HG02884 (cell line): ENCODE data around the gene FERMT2.
"Not testable (repeated sequence)": the region's sequence is repeated elsewhere in the genome, so short reads cannot be mapped to it uniquely, and the experiment has no call there.

Experiments used
- ATAC-seq: cut with Tn5 transposase; IDR thresholded peaks from one replicate; pipeline ENCODE4 v1.9.1; 2021; ENCODE audit warnings: mild to moderate bottlenecking, moderate library complexity; ENCODE audit not compliant: unreplicated experiment

Gene FERMT2

DNA sequence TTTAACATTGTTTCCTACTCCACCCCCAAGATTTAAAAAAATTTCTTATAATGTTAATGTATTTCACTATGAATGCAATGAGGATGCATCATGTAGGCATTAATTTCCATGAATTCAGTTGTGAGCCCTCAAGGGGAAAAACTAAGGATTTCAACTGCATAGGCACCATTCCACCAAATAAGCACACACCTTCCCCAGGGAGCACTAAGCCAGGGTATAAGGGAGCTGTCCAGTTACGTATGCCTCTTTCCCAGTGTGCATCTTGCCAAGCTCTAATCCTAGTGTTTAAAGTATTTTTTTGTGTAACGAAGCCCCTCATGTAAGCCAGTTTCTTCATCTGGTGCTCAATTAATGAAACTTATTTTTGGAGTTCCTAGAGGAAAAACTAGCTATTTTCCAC, 6.6 kb downstream of the FERMT2 start:
- ATAC-seq = no peak

GRCh38 chr14:52939427-52939826, 11.4 kb downstream of the FERMT2 start:
- no peak for ATAC-seq

DNA sequence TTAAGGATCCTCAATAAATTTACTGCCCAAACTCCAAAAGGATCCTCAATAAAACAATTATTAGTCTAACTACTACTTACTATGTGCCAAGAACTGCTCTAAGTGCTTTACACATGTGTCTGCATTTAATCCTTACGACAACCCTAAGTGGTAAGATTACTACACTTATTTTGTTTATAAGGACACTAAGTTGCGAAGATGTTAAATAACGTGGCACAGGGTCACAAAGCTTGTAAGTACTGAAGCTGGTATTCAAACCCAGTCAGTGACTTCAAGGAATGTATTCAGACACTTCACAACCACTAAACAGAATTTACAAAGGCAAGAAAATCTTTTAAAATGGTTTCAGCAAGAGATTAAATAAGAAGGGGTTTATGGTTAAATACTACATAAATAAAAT, 13.0 kb downstream of the FERMT2 start:
- no peak for ATAC-seq

- no peak for ATAC-seq
Measured at GRCh38 chr14:52937306-52937705, 13.5 kb downstream of the FERMT2 start.

DNA sequence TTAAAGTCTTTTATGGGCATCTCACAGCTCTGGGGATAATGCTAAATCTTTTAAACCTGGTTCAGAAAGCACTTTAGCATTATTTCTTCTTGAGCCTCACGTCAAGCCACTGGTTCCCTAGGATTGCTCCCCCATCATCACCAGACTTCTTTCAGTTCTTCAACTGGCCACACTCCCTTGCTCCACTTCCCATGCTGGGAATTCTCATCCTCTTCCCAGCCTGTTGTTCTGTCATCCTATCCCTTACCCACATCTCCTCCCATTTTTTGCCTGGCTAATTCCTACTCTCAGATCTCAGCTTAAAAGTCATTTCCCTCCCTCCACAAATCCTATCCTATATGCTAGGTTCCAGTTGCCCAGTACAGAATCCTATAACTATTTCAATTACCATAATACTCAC, 14.4 kb downstream of the FERMT2 start:
- ATAC-seq = no peak

- ATAC-seq = no peak
Measured at GRCh38 chr14:52935833-52936232, 15.0 kb downstream of the FERMT2 start.

GRCh38 chr14:52934762-52935161, 16.1 kb downstream of the FERMT2 start:
- ATAC-seq = no peak

DNA sequence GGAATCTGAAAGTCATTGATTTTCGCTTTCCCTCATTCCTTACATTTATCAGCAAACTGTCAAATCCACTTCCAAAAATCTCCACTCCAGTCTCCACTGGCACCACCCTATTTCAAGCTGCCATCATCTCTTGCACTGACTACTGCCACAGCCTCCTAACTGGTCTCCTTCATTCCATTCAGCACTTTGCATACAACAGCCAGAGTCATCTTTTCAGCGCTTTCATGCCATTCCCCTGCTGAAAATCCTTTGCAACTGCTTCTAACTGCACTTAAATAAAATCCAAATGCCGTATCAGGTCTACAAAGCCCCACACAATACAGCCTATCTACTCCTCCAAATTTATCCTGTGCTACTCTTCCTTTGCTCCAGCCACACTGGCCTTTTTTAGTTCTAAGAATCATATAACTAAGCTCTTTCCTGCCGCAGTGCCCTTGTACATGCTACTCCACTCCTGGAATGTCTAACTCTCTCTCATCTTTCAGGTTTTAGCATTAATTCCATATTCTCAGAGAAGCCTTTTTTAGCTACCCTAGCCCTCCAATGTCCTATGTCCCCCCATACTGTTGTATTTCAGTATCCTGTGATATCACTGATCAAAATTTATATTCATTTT, 21.6 kb downstream of the FERMT2 start:
- no peak for ATAC-seq

DNA sequence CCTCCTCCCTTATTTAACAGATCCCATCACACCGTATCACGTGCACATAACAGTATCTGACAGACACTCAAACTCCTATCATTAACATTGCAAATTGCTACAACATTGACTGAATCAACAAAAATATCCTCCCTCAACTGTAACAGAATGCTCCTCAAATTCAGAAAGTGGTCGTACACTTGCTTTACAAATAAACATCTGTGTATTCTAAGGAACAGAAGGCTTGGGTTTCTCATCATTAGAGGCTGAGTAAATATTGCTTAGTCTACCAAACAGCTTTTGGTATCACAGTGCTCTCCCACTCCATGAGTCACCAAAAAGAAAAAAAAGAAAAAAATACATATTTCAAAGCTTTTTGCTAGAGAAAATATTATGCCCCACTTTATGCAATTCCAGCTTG, 23.9 kb downstream of the FERMT2 start:
- ATAC-seq = no peak

GRCh38 chr14:52923902-52924575, 26.8 kb downstream of the FERMT2 start:
- ATAC-seq = no peak

- ATAC-seq = no peak
Measured at GRCh38 chr14:52922656-52923055, 28.2 kb downstream of the FERMT2 start.

GRCh38 chr14:52922059-52922458, 28.8 kb downstream of the FERMT2 start:
- ATAC-seq = no peak

- ATAC-seq = not testable (repeated sequence)
Measured at GRCh38 chr14:52920411-52920810, 30.4 kb downstream of the FERMT2 start.

GRCh38 chr14:52919971-52920370, 30.9 kb downstream of the FERMT2 start:
- ATAC-seq = no peak

GRCh38 chr14:52918486-52918885, 32.4 kb downstream of the FERMT2 start:
- peak; percentile 98 for ATAC-seq

DNA sequence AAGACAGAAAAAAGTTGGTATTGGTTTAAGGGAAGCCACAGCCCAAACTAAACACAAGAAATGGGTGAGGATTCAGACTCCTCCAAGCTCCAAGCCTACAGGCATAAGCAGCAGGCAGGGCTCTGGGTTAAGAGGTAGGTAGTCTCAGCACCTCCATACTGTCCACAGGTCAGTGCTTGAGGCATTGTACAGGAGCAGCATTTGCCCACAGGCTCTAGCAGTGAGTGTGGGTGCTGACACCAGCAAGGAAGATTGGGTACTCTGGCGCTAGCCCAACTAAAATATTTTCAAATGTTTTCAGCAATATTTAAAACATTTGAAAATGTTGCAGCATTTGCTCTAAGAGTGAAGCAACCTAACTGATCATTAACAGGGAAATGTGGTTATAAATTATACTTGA, 33.1 kb downstream of the FERMT2 start:
- ATAC-seq = no peak

- ATAC-seq = no peak
Measured at GRCh38 chr14:52914295-52914694, 36.6 kb downstream of the FERMT2 start.

DNA sequence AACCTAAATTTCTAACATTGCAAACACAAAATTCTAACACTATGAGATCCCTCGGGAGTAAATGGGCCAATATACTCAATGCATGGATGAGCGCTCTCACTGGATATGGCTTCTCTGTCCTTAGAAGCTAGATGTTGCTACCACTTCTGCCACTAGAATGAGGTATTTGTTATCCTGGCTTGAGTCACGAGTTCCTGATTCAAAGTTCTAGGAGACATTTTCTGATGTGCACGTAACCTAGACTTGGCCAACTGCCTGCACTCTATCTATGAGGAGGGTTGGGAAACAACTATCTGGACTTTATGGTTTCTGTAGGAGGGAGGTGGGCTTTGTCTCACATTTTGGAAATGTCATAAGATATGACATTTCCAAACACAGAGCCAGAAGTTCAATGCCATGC, 37.6 kb downstream of the FERMT2 start:
- ATAC-seq = no peak

- no peak for ATAC-seq
Measured at GRCh38 chr14:52911904-52912303, 38.9 kb downstream of the FERMT2 start.

DNA sequence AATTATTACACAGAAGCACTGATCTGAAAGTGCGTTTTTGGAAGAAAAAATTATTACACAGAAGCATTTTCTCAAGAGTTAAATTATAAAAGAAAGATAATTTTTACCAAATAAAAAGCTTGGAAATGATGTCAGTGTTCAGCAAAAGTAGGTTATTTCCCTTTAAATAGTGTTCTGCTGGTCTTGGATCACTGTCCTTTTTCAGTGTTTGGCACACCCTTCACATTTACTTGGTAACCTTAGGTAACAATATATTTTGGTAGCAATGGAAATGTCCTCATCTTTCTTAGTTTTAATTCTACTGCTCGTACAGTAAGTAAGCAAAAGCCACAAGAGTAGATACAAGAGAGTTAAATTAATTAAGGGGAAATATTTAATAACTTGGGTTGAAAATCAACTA, 40.3 kb downstream of the FERMT2 start:
- ATAC-seq = no peak

GRCh38 chr14:52907949-52908348, 42.9 kb downstream of the FERMT2 start:
- no peak for ATAC-seq

DNA sequence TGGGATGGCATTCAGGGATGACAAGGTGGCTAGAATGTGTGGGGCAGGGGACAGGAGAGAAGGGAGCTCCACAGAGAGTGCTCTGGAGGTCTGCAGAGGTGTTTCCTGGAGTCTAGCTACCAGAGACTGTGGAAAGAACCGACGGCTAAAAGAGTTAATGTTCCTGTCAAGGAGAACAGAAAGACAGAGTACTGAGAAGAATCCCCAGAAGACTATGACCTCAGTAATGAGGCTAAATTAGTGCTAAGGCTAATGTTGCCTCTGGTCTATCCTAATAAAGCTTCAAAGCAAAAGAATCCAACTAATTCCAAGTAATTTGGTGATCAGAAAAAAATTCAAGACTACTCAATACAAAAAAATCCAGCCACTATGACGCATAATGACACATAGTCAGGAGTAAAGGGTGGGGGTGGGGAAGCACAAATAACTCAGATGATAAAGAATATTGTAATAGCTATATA, 44.7 kb downstream of the FERMT2 start:
- no peak for ATAC-seq
